HG02870 (cell line): ENCODE results near the gene PHF20.
A peak's percentile ranks its signal among the peaks of the same experiment; 100 is the strongest.
"Not testable (repeated sequence)": the region's sequence is repeated elsewhere in the genome, so short reads cannot be mapped to it uniquely, and the experiment has no call there.

Source experiments
- ATAC-seq: cut with Tn5 transposase; IDR thresholded peaks from one replicate; pipeline ENCODE4 v1.9.1; 2021; ENCODE audit warnings: mild to moderate bottlenecking, moderate library complexity; ENCODE audit not compliant: unreplicated experiment

PHF20 gene

GRCh38 chr20:35771689-35772562 is at the start of gene PHF20:
PHF20 (plus strand) TSS chr20:35772015; CDS start chr20:35801523, 29,508 bp downstream.
- peak; percentile 67 for ATAC-seq

- not testable (repeated sequence) for ATAC-seq
Observed at GRCh38 chr20:35723275-35723639, 48.6 kb upstream of the PHF20 start.

GRCh38 chr20:35723652-35724320 is 48.0 kb upstream of the PHF20 start:
- not testable (repeated sequence) for ATAC-seq

DNA sequence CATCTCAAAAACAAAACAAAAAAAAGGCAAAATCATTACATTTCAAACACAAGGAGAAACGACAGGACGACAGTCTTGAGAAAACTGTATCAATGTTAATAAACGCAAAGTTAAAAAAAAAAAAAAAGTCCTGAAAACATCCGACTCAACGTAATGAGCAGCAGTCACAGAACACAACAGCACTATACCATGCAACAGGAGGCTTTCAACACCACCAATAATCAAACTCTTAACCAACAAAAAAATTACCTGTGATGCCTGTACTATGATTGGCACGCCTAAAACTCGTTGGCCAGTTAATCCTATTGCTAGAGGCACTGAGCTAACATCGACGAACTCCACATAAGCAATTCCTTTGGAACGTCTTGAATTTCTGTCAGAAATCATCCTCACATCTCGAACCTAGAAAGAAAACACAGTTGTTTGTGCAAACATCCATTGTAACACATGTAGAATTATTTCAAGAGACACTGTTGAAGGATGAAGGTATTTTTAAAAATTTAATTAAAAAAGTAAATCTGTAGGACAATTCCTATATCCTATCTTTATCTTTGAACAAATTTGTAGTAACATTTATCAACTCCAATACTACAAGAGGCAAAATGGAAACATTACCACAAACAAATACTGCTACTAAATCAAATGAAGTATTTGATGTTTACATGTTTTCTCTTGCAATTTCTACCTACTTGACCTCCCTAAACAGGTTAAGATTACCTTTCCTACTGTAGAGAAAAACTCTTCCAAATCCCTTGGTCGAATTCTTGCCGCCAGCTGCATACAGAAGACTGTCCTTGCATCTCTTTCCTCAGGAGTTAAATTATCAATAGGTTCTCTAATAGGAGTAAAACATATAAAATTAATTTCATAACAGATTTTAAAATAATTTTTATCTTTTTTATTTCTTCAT is 47.2 kb upstream of the PHF20 start:
- no peak for ATAC-seq

DNA sequence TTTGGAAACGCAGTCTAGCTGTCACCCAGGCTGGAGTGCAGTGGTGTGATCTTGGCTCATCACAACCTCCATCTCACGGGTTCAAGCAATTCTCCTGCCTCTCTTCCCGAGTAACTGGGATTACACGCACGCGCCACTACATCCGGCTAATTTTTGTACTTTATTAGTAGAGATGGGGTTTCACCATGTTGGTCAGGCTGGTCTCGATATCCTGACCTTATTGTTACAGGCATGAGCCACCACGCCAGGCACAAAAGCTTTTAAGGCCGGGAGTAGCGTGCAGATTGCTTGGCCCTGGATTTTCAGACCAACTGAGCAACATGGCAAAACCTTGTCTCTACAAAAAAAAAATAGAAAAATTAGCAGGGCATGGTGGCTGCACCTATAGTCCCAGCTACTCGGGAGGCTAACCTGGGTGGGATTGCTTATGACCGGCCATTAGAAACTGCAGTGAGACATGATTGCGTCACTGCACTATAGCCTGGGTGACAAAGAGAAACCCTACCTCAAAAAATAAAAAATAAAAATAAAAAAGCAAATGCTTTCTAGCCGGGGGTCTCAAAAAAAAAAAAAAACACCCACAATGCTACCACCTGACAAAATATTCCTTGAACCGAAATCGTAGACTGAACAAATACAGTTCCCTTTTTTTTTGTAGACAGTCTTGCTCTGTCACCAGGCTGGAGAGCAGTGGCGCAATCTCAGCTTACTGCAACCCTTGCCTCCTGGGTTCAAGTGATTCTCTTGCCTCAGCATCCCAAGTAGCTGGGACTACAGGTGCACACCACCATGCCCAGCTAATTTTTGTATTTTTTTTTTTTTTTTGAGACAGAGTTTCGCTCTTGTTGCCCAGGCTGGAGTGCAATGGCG is 44.7 kb upstream of the PHF20 start:
- no peak for ATAC-seq

DNA sequence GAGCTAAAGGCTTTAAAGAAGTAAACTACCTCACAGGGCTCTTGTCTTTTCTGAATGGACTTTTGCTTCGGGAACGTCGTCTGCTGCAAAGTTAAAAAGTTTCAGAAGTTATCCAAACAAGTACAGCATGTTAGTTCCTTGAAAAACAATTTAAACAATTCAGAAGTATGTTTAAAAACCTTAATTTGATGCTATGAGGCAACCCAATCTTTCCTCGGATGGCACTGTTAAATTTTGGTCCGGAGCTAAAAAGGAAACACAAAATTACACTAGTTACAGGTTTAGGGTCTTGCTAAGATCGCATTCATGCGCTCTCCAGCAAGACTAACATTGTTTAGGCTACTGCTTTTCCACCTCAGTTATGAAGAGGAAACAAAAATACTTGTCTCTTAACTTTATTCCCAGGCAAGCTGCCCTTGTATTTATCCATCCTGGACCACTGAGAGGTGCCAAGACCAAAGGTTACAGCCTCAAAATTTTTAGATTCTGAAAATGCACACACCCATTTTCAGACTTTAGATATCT is 42.5 kb upstream of the PHF20 start:
- no peak for ATAC-seq

- ATAC-seq: no peak
Observed at GRCh38 chr20:35729836-35730582, 41.8 kb upstream of the PHF20 start.

DNA sequence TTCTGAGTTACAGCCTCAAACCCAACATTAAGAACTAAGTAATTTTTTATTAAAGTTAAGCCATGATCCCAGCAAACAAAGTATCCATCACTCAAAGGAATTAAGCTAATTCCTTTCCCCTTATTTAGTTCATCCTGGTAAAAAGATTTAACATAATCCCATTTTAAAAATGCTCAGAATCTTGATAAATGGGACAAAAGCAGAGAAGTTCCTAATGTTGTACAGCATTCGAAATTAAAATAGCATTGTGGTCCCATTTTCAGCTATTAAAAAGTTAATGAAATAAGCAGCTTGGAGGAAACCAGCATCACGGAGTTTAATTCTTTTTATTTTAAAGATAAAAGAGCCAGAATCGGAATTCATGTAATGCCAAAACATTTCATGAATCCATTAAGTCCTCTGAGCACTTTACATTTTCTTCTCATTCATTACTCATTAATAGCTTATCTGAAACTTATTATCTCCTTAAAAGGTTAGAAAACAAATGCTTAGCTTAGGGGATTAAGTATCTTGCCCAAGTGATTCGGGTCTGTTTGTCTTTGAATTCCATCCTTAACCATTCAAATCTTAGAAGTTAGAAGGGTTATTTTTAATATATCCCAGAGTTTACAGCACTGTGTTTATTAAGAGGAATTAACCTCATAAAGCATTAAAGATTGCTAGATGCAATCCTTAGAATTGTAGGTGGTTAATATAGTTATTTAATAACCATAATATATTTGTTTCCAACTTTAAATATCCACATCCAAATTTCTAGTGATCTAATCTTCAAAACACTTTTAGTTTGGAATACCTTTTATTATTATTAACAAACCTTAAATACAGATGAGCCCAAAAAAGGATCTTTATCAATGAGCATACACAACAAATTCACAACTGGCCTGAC is 41.0 kb upstream of the PHF20 start:
- ATAC-seq: no peak

- ATAC-seq: no peak
Observed at GRCh38 chr20:35731469-35731788, 40.4 kb upstream of the PHF20 start.

- no peak for ATAC-seq
Observed at GRCh38 chr20:35731862-35732643, 39.8 kb upstream of the PHF20 start.

DNA sequence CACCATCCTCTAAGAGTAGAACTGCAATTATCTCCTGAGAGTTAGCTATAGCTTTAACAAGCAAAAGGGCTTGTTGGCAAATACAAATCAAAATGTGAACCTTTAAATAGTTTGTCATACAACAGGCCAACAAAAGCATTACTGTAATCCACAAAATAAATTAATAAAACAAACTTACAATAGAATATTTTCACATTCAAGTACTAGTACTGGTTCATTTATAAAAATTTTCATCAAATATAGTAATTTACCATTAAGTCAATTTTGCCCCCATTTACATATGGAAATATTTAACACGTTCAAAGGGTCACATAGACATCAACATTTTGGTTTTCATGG is 39.2 kb upstream of the PHF20 start:
- ATAC-seq: no peak

- ATAC-seq: no peak
Observed at GRCh38 chr20:35734374-35734773, 37.4 kb upstream of the PHF20 start.

GRCh38 chr20:35734777-35735649 is 36.8 kb upstream of the PHF20 start:
- no peak for ATAC-seq

GRCh38 chr20:35735826-35736470 is 35.9 kb upstream of the PHF20 start:
- ATAC-seq: no peak

- no peak for ATAC-seq
Observed at GRCh38 chr20:35737865-35738333, 33.9 kb upstream of the PHF20 start.
